SK-N-SH (cell line): ENCODE data around the gene CD101.

Experiments
- CTCF ChIP-seq: fragments of 200-600 bp; sonication (generic); IDR thresholded peaks from 2 replicates; pipeline ENCODE4 v1.6.1; 2017; ENCODE audit warnings: antibody characterized with exemption, mild to moderate bottlenecking, moderate library complexity
- ELF1 ChIP-seq: IDR thresholded peaks from 2 replicates; pipeline ENCODE4 v1.4.0; 2012
- EP300 ChIP-seq, 2 experiments: IDR thresholded peaks; 2 replicates each; pipeline versions ENCODE4 v1.4.0 to v1.6.1; 2012; ENCODE audit warnings: borderline replicate concordance in 1 of 2, low read depth in 1 of 2, low read length in 1 of 2
- JUND ChIP-seq: IDR thresholded peaks from 2 replicates; pipeline ENCODE4 v1.4.0; 2012
- SMC3 ChIP-seq: IDR thresholded peaks from 2 replicates; pipeline ENCODE4 v1.6.1; 2012; ENCODE audit warnings: low read depth, low read length, improper control_type of control experiment
- YY1 ChIP-seq: IDR thresholded peaks from 2 replicates; pipeline ENCODE4 v1.4.0; 2012; ENCODE audit warnings: low read depth, mild to moderate bottlenecking

- TF ChIP-seq CTCF: no peak
- no peak for TF ChIP-seq SMC3
- TF ChIP-seq EP300 (IDR thresholded peaks at IDR 0.05; ENCODE audit: borderline replicate concordance in 1 of 2, low read depth in 1 of 2, low read length in 1 of 2): no peak
- TF ChIP-seq ELF1: no peak
- no peak for TF ChIP-seq JUND
- no peak for TF ChIP-seq YY1
These were observed 43.5 kb upstream of the CD101 start for GRCh38 chr1:116958110-116958509.
